HL-60 (cell line): ENCODE results near the gene RSRC1.
"Not testable (repeated sequence)": the region's sequence is repeated elsewhere in the genome, so short reads cannot be mapped to it uniquely, and the experiment has no call there.

Experiments
- DNase-seq, 2 experiments: peaks; one replicate each; pipeline ENCODE4 v3.0.0-alpha.2; 2010 to 2020; ENCODE audit warnings: low read depth in 1 of 2, low spot score in 1 of 2
- H3K27ac ChIP-seq: fragments of 250-450 bp; sonication (Bioruptor Pico); replicated peaks from 2 replicates; pipeline ENCODE4 v1.5.1; 2020; ENCODE audit warnings: mild to moderate bottlenecking, moderate library complexity
- H3K27me3 ChIP-seq: fragments of 250-450 bp; sonication (Bioruptor Pico); 2 replicates; pipeline ENCODE4 v1.5.1; 2021; ENCODE audit warnings: mild to moderate bottlenecking, moderate library complexity; ENCODE audit not compliant: insufficient read depth, poor library complexity, severe bottlenecking
- H3K4me3 ChIP-seq: replicated peaks from 2 replicates; pipeline ENCODE4 v1.5.1; 2011; ENCODE audit warnings: mild to moderate bottlenecking, control low read depth, low read length; ENCODE audit not compliant: insufficient read depth
- CTCF ChIP-seq: IDR thresholded peaks from one replicate; pipeline ENCODE4 v1.5.1; 2011; ENCODE audit warnings: low read length, control low read depth, inconsistent platforms; ENCODE audit not compliant: insufficient read depth
- GABPA ChIP-seq: IDR thresholded peaks from 2 replicates; pipeline ENCODE4 v1.6.1; 2012; ENCODE audit warnings: low read depth
- POLR2AphosphoS5 ChIP-seq: IDR thresholded peaks from 2 replicates; pipeline ENCODE4 v1.6.1; 2012; ENCODE audit warnings: low read depth
- REST ChIP-seq: IDR thresholded peaks from 2 replicates; pipeline ENCODE4 v1.6.1; 2012; ENCODE audit warnings: low read depth; ENCODE audit not compliant: insufficient replicate concordance
- SPI1 ChIP-seq: IDR thresholded peaks from 2 replicates; pipeline ENCODE4 v1.6.1; 2012; ENCODE audit warnings: low read depth, mild to moderate bottlenecking, borderline replicate concordance

The RSRC1 gene

GRCh38 chr3:158404131-158404718, 294.3 kb downstream of the RSRC1 start:
- Histone ChIP-seq H3K27ac (no peak overlapping the region), H3K27me3 (no peaks in the 10 kb centered on the region), H3K4me3 (no peak overlapping the region)
- DNase-seq, result no peak
- no peak for TF ChIP-seq POLR2AphosphoS5
- TF ChIP-seq CTCF, result no peak
- no peak for TF ChIP-seq REST
- no peak for TF ChIP-seq GABPA
- TF ChIP-seq SPI1, result no peak

GRCh38 chr3:158405507-158405906, 295.6 kb downstream of the RSRC1 start:
- H3K27ac ChIP-seq, result no peak overlapping the region
- no peaks in the 10 kb centered on the region for H3K27me3 ChIP-seq
- H3K4me3 ChIP-seq, result no peak overlapping the region
- no peak for TF ChIP-seq POLR2AphosphoS5
- TF ChIP-seq CTCF, result no peak
- TF ChIP-seq REST, result no peak
- TF ChIP-seq SPI1, result no peak
- no peak for TF ChIP-seq GABPA
- no peak for DNase-seq

- no peak for DNase-seq
- Histone ChIP-seq H3K4me3 (no peak overlapping the region), H3K27me3 (no peaks in the 10 kb centered on the region), H3K27ac (no peak overlapping the region)
- TF ChIP-seq CTCF, result no peak
Observed at GRCh38 chr3:158407844-158408517, 298.1 kb downstream of the RSRC1 start.

- H3K4me3 ChIP-seq, H3K27me3 ChIP-seq, DNase-seq, H3K27ac ChIP-seq: not testable (repeated sequence)
Observed at GRCh38 chr3:158408518-158408897, 298.6 kb downstream of the RSRC1 start.
